ENCODE data around the gene IMP3. TPM values are rescaled to one million over a fixed set of nuclear protein-coding genes. Genes with fewer than 3 reads are reported as not detected.

The IMP3 gene
- total RNA-seq, 1 donor from 2014 or later: 73.9 TPM

DNA sequence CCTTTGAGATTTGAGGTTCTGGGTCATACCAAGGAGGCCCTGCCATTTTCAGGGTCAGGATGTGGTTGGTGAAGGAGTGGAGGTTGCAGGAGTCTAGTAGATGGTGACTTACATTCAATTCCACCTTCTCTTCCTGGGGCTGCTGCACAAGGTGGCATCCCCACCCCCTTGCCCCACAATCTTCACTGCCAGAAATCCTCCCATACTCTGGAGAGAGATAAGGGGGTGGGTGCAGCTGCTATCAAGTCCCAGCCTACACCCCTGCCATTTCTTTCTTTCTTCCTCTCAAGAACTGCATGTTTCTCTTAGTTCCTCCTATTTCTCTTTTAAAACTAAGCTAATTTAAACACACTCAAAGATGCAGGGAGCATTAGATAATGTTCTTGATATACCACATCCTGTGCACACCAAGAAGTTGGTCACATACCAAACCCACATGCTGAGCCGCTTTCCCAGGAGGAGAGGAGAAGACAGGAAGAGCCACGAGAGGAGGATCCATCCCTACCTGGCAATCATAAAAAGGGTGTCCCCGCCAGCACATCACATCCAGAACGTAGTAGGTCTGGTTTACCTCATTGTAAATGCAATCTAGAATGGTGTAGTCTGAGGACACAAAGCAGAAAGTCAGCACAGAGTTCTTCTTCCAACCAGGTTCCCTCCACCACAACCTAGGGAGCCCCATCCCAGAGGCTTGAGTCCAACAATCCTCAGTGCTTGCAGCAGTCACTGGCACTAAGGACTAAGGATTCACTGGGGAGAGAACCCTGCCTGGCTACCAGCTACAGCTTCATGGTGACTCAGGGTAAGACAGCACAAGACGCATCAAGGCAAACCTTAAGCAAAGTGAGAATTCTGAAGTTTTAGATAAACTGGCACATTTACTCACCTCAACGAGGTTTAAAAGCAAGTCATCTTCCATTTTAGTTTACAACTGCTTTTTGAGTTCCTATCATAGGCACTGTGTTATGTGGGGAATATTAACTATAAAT, 33.0 kb downstream of the IMP3 start:
- no peak overlapping the region for H3K4me3 ChIP-seq (ENCODE audit: low read depth, low read length)
- no peak for DNase-seq (ENCODE audit: low read depth)
- TF ChIP-seq, protein P1, sequence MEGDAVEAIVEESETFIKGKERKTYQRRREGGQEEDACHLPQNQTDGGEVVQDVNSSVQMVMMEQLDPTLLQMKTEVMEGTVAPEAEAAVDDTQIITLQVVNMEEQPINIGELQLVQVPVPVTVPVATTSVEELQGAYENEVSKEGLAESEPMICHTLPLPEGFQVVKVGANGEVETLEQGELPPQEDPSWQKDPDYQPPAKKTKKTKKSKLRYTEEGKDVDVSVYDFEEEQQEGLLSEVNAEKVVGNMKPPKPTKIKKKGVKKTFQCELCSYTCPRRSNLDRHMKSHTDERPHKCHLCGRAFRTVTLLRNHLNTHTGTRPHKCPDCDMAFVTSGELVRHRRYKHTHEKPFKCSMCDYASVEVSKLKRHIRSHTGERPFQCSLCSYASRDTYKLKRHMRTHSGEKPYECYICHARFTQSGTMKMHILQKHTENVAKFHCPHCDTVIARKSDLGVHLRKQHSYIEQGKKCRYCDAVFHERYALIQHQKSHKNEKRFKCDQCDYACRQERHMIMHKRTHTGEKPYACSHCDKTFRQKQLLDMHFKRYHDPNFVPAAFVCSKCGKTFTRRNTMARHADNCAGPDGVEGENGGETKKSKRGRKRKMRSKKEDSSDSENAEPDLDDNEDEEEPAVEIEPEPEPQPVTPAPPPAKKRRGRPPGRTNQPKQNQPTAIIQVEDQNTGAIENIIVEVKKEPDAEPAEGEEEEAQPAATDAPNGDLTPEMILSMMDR (conservative IDR thresholded peaks at IDR 0.05; ENCODE audit: low read depth, low read length): no peak

DNA sequence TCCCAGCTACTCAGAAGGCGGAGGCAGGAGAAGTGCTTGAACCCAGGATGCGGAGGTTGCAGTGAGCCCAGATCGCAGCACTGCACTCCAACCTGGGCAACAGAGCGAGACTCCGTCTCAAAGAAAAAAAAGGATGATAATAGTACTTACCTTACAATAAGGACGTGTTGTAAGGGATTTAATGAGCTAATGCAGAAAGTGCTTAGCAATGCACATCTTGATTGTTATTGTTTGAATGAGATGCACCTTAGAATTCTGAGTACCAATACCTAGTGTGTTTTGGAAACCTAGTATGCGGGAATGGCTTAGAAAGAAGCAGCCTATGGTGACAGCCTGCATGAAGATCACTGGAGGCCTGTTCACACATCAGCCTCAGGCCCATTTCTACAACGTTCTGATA, 34.0 kb downstream of the IMP3 start:
- DNase-seq (ENCODE audit: low read depth): no peak
- TF ChIP-seq, protein P1 (conservative IDR thresholded peaks at IDR 0.05; ENCODE audit: low read depth, low read length): no peak

DNA sequence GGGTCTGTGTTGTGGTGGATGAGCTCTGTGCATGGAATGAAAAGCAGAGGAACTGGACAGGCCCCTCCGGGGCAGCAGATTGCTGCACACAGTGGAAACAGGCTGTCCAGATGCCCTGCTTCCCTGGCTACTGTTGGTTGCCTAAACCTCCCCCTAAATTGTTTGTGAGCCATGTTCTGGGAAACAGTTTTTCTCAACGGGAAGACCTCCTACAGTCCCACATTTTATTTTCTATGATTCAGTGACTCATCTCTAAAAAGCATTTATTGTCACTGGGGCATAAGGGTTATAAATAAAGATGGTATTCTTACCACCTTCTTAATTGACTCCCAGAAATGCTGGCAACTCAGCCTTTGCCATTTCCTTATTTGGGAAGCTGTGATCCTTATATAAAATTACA, 40.6 kb downstream of the IMP3 start:
- DNase-seq (ENCODE audit: low read depth): no peak
- TF ChIP-seq, protein P1 (conservative IDR thresholded peaks at IDR 0.05; ENCODE audit: low read depth, low read length): no peak
- H3K4me3 ChIP-seq (ENCODE audit: low read depth, low read length): no peak overlapping the region

More for the DNA sequence above, 34.0 kb downstream of the IMP3 start:
- H3K4me3 ChIP-seq (ENCODE audit: low read depth, low read length): no peak overlapping the region

DNA sequence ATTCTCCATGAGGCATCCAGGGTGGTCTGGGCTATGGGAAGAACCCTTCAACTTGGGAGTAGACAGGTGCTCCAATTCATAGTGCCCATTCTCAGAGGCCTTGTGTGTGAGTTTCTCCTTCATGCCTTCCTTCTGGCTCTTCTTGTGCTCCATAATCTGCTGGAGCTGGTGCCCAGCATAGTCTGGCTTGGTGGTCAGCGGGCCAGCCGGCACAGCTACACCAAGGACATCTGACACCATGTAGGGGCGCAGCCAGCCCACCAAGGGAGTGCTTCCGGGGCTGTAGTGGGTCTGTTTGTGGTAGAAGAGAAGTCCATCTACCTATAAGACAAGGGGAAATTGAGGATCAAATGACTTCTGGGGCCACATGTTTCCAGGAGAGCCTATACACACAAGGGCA, 41.7 kb downstream of the IMP3 start:
- DNase-seq (ENCODE audit: low read depth): no peak
- TF ChIP-seq, protein P1 (conservative IDR thresholded peaks at IDR 0.05; ENCODE audit: low read depth, low read length): no peak
- no peak overlapping the region for H3K4me3 ChIP-seq (ENCODE audit: low read depth, low read length)

DNA sequence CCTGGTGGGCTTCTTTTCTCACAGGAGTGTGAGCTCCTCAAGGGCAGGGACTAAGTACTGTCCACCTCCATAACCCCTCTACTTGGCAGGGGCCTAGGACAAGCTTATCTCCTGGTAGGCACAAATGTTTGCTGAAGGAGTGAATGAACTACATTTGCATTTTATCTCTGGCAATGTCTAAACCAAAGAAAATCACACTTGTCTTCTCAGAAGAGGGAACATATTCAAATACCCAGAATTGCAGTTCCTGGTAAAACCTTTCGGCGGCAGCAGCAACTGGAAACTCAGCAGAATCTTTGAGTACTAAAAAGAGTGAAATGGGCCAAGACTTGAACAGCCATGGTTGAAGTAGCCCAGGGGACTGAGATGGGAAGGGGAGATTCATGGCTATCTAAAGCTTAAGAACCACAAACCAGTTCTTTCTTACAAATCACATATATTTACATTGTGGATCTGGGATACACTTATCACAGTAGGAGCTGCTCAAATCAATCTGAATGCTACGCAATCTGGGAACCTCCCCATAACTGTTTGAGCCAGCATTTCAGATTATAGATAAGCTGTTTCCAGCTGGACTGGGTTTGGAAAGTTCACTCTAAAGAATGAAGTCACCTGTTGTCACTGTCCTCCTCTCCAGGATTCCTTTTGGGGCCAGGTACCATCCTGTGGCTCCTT, 42.2 kb downstream of the IMP3 start:
- no peak for DNase-seq (ENCODE audit: low read depth)
- H3K4me3 ChIP-seq (ENCODE audit: low read depth, low read length): no peak overlapping the region
- TF ChIP-seq, protein P1 (conservative IDR thresholded peaks at IDR 0.05; ENCODE audit: low read depth, low read length): peak; percentile 54

DNA sequence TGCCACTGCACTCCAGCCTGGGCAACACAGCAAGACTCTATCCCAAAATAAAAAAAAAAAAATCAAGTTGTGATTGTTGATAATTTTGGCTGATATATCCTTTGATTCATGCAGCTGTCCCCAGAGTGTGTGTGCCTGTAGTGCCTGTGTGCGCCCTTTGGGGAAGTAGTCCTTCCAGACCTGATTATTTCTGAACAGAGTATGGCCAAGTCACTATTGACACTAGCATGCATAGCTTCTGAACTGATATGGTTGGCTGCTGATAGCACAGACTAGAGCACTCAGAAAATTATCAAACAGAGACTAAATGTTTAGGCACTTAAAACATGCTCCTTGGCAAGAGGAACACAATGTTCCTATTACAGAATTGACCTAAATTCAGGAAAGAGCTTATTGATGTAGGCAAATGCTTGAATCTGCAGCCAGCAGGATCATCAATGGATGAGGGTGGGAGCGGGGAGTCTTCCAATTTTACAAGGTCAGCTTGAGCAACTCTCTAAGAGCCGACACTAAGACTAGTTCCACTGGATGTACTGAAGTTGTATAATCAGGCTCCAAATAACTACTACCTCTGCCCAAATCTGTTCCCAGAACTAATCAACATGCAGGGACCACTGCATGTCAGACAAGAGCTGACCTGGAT, 43.2 kb downstream of the IMP3 start:
- TF ChIP-seq, protein P1 (conservative IDR thresholded peaks at IDR 0.05; ENCODE audit: low read depth, low read length): no peak
- no peak for DNase-seq (ENCODE audit: low read depth)

More for the DNA sequence above, 43.2 kb downstream of the IMP3 start:
- no peak overlapping the region for H3K4me3 ChIP-seq (ENCODE audit: low read depth, low read length)

All from epithelial cell of proximal tubule (primary cell).